AG10803 (cell line): Measurements from ENCODE around the gene CHKA.

Source experiments
- DNase-seq: peaks from one replicate; pipeline ENCODE4 v3.0.0; 2010; ENCODE audit warnings: low read depth
- H3K4me3 ChIP-seq: 2 replicates; pipeline ENCODE4 v1.5.1; 2011; ENCODE audit warnings: mild to moderate bottlenecking, low read length, control low read depth
- TF ChIP-seq, protein P1 (sequence below): conservative IDR thresholded peaks from 2 replicates; pipeline ENCODE4 v1.5.1; 2011; ENCODE audit warnings: mild to moderate bottlenecking, low read length, control low read depth, inconsistent platforms

Gene CHKA

GRCh38 chr11:68050371-68050841, 70.8 kb downstream of the CHKA start:
- TF ChIP-seq, protein P1, sequence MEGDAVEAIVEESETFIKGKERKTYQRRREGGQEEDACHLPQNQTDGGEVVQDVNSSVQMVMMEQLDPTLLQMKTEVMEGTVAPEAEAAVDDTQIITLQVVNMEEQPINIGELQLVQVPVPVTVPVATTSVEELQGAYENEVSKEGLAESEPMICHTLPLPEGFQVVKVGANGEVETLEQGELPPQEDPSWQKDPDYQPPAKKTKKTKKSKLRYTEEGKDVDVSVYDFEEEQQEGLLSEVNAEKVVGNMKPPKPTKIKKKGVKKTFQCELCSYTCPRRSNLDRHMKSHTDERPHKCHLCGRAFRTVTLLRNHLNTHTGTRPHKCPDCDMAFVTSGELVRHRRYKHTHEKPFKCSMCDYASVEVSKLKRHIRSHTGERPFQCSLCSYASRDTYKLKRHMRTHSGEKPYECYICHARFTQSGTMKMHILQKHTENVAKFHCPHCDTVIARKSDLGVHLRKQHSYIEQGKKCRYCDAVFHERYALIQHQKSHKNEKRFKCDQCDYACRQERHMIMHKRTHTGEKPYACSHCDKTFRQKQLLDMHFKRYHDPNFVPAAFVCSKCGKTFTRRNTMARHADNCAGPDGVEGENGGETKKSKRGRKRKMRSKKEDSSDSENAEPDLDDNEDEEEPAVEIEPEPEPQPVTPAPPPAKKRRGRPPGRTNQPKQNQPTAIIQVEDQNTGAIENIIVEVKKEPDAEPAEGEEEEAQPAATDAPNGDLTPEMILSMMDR: no peak
- no peak overlapping the region for H3K4me3 ChIP-seq
- no peak for DNase-seq

GRCh38 chr11:68049509-68050370, 71.4 kb downstream of the CHKA start:
- TF ChIP-seq, protein P1: no peak
- H3K4me3 ChIP-seq: no peak overlapping the region
- no peak for DNase-seq

GRCh38 chr11:68048681-68049508, 72.3 kb downstream of the CHKA start:
- no peak overlapping the region for H3K4me3 ChIP-seq
- TF ChIP-seq, protein P1: no peak
- DNase-seq: no peak

DNA sequence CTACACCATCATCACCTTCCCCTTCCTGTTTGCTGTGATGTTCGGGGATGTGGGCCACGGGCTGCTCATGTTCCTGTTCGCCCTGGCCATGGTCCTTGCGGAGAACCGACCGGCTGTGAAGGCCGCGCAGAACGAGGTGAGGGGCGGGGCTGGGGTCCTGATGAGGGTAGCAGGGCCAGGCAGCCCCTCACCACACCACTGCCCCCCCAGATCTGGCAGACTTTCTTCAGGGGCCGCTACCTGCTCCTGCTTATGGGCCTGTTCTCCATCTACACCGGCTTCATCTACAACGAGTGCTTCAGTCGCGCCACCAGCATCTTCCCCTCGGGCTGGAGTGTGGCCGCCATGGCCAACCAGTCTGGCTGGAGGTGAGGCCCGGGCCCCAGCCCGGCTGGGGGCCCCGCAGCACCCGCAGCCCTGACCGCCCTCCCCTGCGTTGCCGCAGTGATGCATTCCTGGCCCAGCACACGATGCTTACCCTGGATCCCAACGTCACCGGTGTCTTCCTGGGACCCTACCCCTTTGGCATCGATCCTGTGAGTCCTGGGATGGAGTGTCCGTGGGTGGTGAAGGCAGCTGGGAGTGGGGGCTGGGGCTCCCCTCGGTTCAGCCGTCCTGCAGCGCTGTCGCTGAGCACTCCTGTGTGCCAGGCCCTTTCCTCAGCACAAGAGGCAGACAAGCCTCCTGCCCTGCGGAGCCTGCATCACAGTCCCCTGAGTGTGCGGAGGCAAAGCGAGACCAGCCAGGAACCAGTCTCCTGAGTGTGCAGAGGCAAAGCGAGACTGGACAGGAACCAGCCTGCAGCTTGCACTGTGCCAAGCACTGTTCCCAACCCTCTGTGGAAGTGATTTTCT, 73.5 kb downstream of the CHKA start:
- TF ChIP-seq, protein P1: no peak
- no peak overlapping the region for H3K4me3 ChIP-seq
- no peak for DNase-seq

DNA sequence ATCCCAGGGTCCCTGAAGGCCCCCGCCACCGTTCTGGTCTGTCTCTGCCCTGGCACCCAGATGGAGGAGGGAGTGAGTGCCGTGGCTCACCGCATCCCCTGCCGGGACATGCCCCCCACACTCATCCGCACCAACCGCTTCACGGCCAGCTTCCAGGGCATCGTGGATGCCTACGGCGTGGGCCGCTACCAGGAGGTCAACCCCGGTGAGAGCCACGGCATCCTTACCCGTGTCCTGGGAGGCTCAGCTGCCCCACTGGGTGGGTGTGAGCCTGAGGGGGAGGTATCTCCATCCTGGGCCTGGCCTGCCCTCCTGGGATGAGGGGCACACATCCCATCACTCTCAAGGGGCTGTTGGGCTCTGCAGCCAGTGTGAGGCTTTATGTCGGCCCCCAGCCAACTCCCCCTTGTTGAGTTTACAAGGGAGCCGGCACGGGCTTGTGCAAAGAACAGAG, 76.3 kb downstream of the CHKA start:
- no peak overlapping the region for H3K4me3 ChIP-seq
- DNase-seq: no peak
- TF ChIP-seq, protein P1: no peak

- DNase-seq: no peak
- H3K4me3 ChIP-seq: no peak overlapping the region
- TF ChIP-seq, protein P1: no peak
Measured at GRCh38 chr11:68044145-68044813, 76.9 kb downstream of the CHKA start.
